Fibroblast of the aortic adventitia (primary cell): Measurements from ENCODE around the gene PCSK4. TPM values are rescaled to one million over a fixed set of nuclear protein-coding genes. Genes with fewer than 3 reads are reported as not detected.
A peak's percentile ranks its signal among the peaks of the same experiment; 100 is the strongest.

Experiments used
- DNase-seq: peaks from one replicate; pipeline ENCODE4 v3.0.0-alpha.2; 2010; ENCODE audit warnings: low read depth
- H3K4me3 ChIP-seq: 2 replicates; pipeline ENCODE4 v1.5.1; 2011; ENCODE audit warnings: low read depth, mild to moderate bottlenecking, control low read depth, low read length, moderate library complexity
- total RNA-seq: library from RNA; depleted of rRNA; stranded (reverse); fragments of >200 nt; gene quantifications from 2 replicates; pipeline ENCODE4 v1.2.3, GENCODE V29; 2012; ENCODE audit warnings: low replicate concordance
- TF ChIP-seq, protein P1 (sequence below): IDR thresholded peaks from 2 replicates; pipeline ENCODE4 v1.5.1; 2011; ENCODE audit warnings: mild to moderate bottlenecking, low read length, control low read depth, inconsistent platforms; ENCODE audit not compliant: insufficient read depth

PCSK4 gene
- total RNA-seq, 1 donor, result 2.2 TPM

DNA sequence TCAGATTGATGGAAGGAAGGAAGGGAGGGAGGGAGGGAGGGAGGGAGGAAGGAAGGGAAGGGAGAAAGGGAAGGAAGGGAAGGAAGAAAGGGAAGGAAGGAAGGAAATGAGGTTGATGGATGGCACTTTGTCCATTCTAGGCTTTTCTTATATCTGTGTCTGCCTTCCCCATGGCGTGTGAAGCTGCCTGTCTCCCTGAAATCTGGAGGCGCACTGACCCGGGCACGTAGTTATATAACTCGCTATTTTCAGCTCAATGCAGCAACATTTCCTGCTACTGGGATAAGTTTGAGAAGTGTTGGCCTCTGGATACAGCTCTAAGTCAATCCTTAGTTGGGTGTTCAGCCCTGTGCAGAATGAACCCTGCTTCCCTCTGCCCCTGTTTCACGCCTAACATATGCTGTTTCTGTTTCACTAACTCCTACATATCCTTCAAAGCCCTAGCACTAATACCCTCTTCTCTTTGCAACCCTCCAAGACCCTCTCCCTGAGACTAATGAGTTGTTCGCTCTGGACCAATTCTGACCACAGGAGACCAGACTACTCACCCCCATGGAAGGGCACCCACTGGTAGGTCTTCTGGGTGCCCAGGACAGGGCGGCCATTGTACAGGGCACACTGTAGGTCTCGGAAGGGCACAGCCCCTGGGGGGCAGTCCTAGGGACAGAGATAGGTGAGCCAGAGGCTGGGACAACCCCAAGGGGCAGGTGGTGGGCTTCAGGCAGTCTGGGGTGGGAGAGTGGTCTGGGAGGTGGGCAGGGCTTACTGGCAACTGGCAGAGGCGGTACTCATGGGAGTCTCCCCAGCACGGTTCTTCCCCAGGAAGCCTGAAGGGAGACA is 19.7 kb upstream of the PCSK4 start:
- no peak for DNase-seq
- TF ChIP-seq, protein P1, sequence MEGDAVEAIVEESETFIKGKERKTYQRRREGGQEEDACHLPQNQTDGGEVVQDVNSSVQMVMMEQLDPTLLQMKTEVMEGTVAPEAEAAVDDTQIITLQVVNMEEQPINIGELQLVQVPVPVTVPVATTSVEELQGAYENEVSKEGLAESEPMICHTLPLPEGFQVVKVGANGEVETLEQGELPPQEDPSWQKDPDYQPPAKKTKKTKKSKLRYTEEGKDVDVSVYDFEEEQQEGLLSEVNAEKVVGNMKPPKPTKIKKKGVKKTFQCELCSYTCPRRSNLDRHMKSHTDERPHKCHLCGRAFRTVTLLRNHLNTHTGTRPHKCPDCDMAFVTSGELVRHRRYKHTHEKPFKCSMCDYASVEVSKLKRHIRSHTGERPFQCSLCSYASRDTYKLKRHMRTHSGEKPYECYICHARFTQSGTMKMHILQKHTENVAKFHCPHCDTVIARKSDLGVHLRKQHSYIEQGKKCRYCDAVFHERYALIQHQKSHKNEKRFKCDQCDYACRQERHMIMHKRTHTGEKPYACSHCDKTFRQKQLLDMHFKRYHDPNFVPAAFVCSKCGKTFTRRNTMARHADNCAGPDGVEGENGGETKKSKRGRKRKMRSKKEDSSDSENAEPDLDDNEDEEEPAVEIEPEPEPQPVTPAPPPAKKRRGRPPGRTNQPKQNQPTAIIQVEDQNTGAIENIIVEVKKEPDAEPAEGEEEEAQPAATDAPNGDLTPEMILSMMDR, result no peak
- H3K4me3 ChIP-seq, result no peak overlapping the region

GRCh38 chr19:1508507-1508856 is 18.3 kb upstream of the PCSK4 start:
- TF ChIP-seq, protein P1, result no peak
- peak overlapping the region; percentile 51 for H3K4me3 ChIP-seq

GRCh38 chr19:1507763-1508506 is 17.8 kb upstream of the PCSK4 start:
- peak overlapping the region; percentile 64 for H3K4me3 ChIP-seq
- TF ChIP-seq, protein P1, result no peak
- DNase-seq, result peak; percentile 96

More at GRCh38 chr19:1508507-1508856, 18.3 kb upstream of the PCSK4 start:
- no peak for DNase-seq

- H3K4me3 ChIP-seq, result peak overlapping the region; percentile 47
- TF ChIP-seq, protein P1, result no peak
- no peak for DNase-seq
Observed at GRCh38 chr19:1507192-1507660, 17.1 kb upstream of the PCSK4 start.

GRCh38 chr19:1505991-1506881 is 16.1 kb upstream of the PCSK4 start:
- TF ChIP-seq, protein P1, result no peak
- no peak overlapping the region for H3K4me3 ChIP-seq
- DNase-seq, result no peak

GRCh38 chr19:1505012-1505411 is 14.9 kb upstream of the PCSK4 start:
- H3K4me3 ChIP-seq, result no peak overlapping the region

More at GRCh38 chr19:1505012-1505411, 14.9 kb upstream of the PCSK4 start:
- no peak for DNase-seq
- TF ChIP-seq, protein P1, result no peak
